SHP77 treated with DMSO at 0.1 percent for 48 hours (cell line): ENCODE data around the gene SCAI.
A peak's percentile ranks its signal among the peaks of the same experiment; 100 is the strongest.
"Not testable (repeated sequence)": the region's sequence is repeated elsewhere in the genome, so short reads cannot be mapped to it uniquely, and the experiment has no call there.

Experiments
- DNase-seq: peaks from one replicate; lab custom pipeline; 2025; lab: John Stamatoyannopoulos, UW

The SCAI gene

GRCh38 chr9:125106285-125106893 is 36.9 kb downstream of the SCAI start:
- DNase-seq, result no peak

DNA sequence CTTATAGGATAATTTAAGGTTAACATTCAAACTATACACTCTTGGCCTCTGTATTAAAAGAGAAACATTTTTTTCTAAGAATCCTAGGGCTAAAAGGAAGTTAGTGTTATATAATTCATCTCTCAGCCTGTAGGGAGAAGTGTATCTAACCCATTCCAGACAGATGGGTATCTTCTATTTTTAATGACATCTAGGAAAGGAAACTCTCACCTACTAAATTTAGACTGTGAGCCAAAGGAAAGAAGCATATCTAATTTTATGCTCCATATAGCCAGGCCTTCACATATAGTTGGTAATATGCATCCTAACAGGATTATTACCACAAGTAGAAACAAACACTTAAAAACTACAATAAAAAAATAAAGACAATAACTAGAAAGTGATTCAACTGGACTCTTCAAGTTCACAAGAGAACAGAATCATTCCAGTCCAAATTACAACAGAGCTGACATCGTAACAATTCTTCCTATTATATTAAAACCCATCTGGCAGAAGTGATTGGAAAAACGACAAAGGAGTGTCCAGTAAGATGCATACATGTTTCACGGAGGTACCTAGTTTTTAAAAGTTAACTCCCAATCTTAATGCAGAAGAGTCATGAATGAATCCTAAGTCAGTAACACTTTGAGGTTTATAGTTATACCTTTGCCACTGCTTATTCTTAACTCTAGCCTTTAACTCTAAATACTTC is 39.4 kb downstream of the SCAI start:
- no peak for DNase-seq

DNA sequence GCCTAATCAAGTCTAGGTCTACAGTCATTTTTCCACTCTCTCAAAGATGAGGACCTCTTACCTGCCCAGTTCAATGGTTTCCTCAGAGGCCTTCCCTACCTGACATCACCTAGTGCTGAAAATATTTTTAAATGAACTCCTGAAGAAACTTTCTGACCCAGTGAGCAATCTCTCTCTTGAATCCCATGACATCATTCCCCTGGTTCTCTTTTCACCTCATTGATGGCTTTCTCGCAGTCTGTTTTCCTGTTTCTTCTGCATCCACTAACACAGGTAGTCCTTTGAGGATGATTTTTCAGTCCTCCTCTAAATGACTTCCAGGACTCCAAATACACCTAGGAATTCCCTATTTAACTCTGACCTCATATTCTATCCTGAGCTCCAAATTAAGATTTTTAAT is 40.3 kb downstream of the SCAI start:
- DNase-seq, result no peak

DNA sequence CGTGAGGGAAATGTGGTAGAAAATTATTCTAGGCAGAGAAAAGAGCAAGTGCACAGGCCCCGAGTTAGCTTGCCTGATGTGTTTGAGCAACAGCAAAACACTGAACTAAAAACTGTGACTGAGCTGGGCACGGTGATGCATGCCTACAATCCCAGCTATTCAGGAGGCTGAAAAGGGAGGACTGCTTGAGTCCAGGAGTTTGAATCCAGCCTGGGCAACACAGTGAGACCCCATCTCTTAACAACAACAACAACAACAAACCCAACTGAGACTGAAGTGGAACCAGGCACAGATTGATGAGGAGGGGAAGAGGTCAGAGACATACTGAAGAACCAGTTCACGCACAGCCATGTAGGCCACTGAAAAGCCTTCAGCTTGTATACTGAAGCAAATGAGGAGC is 42.5 kb downstream of the SCAI start:
- no peak for DNase-seq

DNA sequence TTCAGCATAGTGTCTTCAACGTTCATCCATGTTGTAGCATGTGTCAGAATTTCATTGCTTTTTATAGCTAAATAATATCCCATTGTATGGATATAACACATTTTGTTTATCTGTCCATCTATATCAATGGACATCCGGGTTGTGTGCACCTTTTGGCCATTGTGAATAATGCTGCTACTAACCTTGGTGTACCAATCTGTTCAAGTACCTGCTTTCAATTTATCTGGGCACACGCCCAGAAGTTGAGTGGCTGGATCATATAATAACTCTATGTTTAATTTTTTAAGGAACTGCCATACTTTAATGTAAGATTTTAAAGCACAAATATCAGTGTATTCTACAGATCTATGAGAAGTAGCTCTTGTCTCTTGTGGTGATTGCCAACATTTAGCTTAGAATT is 43.5 kb downstream of the SCAI start:
- no peak for DNase-seq

GRCh38 chr9:125095821-125096443 is 47.4 kb downstream of the SCAI start:
- DNase-seq, result no peak

GRCh38 chr9:125091121-125091520 is 52.2 kb downstream of the SCAI start:
- no peak for DNase-seq

DNA sequence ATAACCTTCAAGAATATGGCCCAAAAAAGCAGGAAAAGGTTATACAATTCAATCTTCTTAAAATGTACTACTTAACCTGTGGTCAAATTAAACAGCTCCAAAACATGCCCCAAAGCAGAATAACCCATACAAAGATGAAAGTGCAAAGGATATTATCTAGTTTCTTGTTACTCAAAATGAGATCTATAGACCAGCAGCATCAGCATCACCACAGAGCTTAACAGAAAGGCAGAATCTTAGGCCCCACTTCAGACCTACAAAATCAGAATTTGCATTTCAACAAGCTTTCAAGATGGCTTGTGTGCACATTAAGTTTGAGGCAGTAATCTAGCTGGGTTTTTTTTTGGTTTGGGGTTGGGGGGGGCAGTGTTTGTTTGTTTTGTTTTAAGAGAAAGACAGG is 54.0 kb downstream of the SCAI start:
- no peak for DNase-seq

- DNase-seq, result no peak
Observed at GRCh38 chr9:125088752-125089151, 54.6 kb downstream of the SCAI start.

- no peak for DNase-seq
Observed at GRCh38 chr9:125085703-125086477, 57.4 kb downstream of the SCAI start.

- DNase-seq, result not testable (repeated sequence)
Observed at GRCh38 chr9:125082197-125082596, 61.1 kb downstream of the SCAI start.

- not testable (repeated sequence) for DNase-seq
Observed at GRCh38 chr9:125080797-125081196, 62.5 kb downstream of the SCAI start.

DNA sequence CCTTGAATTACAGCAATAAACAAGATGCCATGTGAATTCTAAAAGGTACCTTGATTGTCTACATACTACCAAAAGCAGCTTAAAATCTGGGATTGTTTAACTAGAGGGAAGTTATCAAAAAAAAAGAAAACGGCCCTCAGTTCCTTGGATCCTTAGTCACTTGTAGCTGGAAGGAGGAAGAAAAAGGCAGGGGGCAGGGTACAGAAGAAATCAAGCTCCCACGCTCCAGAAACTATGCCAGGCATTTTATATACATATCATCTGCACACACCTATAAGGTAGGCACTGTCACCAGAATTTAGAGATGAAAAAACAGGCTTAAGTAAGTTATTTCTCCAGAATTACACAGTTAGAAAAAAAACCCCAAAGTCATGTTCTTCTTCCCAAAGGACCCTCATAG is 63.4 kb downstream of the SCAI start:
- no peak for DNase-seq

GRCh38 chr9:125075997-125076396 is 67.3 kb downstream of the SCAI start:
- no peak for DNase-seq

DNA sequence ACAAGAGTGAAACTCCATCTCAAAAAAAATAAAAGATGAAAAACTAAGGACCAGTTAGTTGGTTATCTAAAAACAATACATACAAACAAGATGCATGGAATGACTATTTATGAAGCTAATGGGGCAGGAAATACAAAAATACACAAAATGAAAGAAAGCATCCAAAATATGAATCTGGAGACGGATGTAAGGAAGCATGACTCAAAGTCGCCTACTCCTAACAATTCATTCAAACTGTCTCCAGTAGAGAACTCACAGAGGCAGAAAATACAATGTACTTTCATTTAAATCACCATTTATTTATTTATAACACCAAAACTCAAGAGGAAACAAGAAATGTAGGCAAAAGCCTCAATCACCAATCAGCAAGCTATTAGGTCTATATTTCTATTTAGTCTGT is 68.4 kb downstream of the SCAI start:
- DNase-seq, result no peak

DNA sequence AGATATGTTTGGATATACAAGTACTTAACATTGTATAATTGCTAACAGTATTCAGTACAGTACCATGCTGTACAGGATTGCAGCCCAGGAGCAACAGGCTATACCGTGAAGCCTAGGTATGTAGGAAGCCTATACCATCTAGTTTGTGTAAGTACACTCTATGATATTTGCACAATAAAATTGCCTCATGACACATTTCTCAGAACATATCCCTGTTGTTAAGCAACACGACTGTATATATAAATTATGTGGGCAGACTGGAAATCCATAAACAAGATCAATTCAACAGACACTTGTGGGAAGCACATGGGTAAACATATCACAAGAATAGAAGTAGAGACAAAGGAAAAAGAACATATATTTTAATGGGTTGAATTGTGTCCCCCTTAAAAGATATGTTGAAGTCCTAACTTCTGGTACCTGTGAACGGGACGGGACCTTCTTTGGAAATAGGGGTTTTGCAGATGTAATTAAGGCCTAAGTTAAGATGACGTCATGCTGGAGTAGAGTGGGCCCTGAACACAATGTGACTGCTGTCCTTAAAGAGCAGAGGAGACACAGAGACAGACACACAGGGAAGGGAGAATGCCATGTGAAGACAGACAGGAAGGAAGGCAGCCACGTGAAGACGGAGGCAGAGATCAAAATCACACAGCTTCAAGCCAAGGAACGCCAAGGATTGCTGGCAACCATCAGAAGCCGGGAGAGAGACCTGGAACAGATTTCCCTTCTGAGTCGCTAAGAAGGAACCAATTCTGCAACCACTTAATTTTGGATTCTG is 76.3 kb downstream of the SCAI start:
- peak; percentile 2 for DNase-seq

DNA sequence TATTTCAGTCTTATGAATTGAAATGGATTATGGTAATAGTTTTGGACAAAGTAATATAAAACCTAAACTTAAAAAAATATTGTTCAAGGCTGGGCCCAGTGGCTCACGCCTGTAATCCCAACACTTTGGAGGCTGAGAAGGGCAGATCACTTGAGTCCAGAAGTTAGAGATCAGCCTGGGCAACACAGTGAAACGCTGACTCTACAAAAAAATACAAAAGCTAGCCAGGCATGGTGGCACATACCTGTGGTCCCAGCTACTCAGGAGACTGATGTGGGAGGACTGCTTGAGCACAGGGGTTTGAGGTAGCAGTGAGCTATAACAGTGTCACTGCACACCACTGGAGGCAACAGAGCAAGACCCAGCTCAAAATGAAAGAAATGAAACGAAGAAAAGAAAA is 81.9 kb downstream of the SCAI start:
- DNase-seq, result no peak

DNA sequence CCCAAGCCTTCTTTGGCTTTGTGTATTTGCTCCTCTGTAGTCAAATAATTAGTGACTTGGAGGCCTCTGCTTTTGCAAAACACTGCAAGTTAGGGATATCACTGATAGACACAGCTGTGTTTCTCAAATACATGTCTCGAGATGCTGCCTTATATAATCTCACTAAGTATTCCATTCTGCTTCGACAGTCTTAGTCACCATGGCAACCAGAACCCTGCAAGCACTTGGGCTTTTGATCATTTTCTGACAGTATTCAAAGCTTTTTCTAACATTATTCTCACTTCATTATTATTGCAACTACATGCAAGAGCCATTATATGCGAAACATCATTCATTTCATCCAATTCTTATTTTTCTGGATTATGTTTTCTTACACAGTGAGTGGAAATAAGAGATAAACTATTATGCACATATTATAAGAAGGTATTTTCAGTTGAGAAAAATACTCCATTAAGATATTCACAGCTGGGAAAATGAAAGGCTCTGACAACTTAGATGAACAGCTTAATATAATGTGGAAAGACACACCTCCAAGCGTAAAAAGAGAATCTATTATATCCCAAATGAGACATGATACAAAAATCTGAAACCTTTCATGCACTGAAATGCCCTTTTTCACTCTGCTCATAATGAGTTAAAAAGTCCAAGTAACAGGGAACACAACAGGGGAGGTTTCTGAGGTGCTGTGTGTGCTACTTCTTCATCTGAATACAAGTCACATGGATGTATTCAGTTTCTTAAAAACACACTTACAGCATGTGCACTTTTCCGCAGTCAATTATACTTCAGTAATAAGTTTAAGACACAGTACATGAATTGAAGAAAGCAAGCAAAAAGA is 93.9 kb downstream of the SCAI start:
- DNase-seq, result no peak

DNA sequence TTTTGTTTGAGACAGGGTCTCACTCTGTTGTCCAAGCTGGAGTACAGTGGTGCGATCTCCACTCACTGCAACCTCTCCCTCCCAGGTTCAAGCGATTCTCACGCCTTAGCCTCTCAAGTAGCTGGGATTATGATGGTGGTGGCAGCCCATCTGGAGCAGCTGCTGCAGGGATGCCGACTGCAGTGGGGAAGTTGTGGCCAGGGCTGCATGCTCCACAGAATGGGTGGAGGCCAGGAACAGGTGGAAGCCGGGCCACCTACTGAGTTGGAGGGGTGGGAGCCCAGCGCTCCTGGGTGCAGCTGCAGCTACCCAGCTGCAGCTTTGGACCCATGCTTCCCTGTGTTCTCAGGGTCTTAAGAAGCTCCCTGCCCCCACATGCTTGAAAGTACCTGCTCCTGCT is 99.7 kb downstream of the SCAI start:
- no peak for DNase-seq

DNA sequence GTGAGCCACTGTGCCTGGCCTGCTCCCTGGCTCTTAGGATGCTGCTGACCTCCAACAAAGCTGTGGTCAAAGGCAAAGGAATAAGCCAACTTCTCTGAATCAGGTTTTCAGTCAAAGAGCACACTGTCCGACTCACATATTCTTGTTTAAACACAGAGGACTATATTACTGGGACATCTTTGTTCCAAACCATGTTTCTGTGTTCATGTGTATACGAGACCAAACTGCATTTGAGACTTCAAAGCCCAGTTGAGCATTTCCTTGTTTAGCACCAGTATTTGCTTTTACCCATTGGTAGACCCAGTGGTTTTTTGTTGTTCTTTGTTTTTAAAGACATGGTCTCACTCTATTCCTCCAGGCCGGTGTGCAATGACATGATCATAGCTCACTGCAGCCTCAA is 100.2 kb downstream of the SCAI start:
- no peak for DNase-seq

- no peak for DNase-seq
Observed at GRCh38 chr9:125038166-125038565, 105.2 kb downstream of the SCAI start.
